GM18520 (cell line): Measurements from ENCODE around the gene MAPK12.

Experiments
- ATAC-seq: cut with Tn5 transposase; IDR thresholded peaks from one replicate; pipeline ENCODE4 v1.9.1; 2021; ENCODE audit not compliant: unreplicated experiment

The MAPK12 gene

DNA sequence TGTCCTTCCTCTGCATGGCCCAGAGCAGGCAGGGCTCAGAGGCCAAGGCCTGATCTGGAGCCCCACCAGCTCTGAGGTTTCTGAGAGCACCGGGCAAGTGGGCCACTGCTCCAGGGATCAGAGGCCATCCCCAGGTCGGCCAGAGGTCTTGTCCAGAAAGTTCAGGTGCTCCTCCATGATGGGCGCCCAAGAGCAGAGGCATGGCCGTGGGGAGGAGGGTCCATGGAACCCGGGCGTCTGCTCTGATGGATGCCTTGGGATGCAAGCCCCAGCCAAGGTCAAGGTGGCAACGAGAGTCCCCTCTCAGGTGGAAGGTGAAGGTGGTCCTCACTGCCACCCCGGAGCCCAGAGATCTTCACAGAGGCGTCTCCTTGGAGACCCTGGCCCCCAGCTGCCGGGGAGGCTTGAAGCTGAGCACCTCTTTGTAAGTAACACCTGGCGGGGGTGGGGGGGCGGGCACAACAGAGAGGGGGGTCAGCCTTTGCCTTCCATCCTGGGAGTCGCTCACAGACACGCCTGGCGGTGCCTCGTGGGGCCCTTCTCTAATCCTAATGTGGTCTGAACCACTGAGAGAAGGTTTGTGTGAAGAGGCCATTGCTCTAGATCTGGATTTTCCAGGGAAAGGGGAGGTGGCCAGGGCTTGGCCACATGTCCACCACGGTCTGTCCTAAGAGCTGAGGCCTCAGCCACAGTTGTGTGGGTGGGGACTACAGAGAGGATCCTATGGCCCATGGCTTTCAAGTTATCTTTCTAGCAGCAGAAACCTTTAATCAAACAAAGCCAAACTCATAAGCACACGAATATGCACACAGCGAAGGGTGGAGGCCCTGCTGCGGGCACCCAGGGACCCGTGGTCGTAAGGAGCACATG lies 8.2 kb downstream of the MAPK12 start:
- no peak for ATAC-seq

- no peak for ATAC-seq
Measured at GRCh38 chr22:50252082-50253045, 9.1 kb downstream of the MAPK12 start.

DNA sequence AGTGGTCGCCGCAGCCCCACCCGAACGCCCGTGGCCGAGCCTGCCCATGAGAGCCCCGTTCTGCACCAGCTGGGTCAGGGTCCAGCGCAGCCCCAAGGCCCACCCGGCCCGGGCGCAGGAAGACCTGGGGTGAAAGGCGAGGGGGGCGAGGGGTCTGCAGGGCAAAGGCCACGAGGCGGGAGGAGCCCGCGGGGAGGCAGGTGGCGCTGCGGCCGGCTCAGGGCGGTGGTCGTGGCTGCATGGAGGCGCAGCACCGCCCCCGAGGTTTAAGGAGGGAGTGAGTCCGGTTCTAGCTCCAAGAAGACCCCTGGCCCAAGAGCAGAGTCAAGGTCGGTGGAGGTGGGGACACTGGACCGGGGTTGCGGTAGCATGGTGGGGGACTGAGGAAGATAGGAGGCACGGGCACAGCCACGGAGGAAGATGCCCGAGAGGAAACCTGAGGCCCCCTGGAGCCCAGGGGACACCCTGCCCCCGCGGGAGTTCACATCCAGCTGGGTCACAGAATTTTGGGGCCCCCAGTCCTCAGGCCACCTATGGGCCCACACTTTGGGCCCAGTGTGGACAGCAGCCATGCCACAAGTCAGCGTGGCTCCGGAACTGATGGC lies 9.9 kb downstream of the MAPK12 start:
- ATAC-seq, result no peak

DNA sequence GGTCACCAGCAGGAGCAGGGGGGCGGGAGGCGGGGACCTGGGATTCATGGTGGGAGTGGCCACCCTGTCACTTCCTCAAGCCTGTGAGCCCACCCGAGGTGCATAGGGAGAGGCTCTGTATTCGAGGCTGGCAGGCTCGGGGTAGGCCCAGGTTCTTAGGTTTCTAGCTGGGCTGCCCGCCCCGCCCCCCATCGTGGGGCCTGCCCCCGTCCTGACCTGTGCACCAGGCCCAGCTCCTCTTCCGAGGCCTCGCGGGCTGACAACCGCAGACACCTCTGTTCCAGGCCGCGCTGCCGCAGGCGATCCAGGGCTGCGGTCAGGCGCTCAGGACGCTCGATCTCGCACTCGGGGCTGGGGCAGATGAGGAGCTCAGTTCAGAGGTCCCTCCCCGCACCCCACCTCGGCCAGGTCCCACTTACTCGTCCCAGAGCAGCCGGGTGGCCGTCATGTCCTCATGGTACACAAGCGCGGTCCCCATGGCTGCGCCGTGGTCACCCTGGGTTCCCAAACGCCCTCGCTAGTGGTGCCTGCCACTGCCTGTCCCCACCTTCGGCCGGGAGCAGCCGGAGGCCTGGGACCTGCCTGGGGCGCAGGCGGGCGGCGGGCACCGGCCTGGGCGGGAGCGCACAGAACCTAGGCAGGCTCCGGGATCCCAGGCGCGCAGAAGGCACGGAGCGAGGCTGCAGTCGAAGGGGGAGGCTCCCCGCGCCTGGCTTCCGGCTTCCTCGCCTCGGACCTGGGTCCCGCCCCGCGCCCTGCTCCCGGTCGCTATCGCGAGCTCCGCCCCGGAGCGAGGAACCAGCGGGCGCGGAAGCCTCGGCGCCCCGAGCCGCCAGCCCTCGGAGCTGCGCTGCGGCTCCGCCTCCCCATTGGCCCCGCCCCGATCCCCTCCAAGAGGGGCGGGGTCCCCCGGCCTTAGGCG lies 10.7 kb downstream of the MAPK12 start, which contains the start of gene HDAC10:
HDAC10 (minus strand) TSS at position 711 of the 922 bp plus-strand sequence; CDS start at position 478, 233 bp downstream.
- peak; percentile 48 for ATAC-seq

- ATAC-seq, result no peak
Measured at GRCh38 chr22:50250249-50250554, 11.3 kb downstream of the MAPK12 start.

GRCh38 chr22:50249341-50250248 lies 11.9 kb downstream of the MAPK12 start:
- no peak for ATAC-seq

GRCh38 chr22:50248196-50249081 lies 13.0 kb downstream of the MAPK12 start:
- ATAC-seq, result no peak

- no peak for ATAC-seq
Measured at GRCh38 chr22:50247748-50248147, 13.7 kb downstream of the MAPK12 start.

DNA sequence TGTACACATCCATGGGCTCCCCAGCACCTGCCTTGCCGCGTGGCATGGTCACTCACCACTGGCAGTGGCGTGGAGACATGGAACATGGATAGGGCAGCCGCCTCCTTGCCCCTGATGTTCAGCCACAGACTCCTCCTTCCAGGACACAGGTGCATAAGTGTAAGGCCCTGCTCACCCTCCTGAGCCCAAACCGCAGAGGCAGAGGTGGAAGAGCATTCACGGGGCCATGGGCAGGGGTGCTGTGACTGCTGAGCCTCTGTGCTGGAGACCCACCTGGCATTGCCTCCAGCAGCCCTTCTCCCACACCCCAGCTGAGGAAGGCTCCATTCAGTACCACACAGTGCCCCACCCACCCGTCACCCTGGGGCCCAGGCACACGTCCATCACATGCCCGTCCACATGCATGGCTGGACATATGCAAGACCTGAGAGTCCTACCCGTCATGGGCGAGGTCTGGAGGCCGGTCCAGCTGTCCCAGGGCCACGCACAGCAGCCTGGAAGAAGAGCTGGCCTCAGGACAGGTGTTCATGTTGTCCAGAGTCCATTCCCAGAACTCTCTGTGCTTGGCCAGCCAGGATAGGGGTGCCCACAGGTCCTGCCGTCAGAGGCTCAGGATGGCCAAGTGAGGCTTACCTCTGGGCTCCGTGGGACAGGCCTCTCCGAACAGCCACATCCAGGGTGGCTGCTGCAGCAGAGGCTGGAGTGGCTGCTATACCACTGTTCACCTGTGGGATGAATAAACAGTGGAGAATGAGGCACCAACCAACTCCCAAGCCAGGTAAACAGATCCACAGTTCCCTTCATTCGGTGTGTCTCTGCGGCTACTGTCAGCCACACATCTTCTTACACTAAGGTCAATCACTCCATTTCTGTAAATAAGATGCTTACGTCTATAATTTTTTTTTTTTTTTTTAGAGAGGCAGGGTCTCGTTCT lies 15.0 kb downstream of the MAPK12 start:
- ATAC-seq, result no peak

- ATAC-seq, result no peak
Measured at GRCh38 chr22:50245214-50246072, 16.0 kb downstream of the MAPK12 start.

DNA sequence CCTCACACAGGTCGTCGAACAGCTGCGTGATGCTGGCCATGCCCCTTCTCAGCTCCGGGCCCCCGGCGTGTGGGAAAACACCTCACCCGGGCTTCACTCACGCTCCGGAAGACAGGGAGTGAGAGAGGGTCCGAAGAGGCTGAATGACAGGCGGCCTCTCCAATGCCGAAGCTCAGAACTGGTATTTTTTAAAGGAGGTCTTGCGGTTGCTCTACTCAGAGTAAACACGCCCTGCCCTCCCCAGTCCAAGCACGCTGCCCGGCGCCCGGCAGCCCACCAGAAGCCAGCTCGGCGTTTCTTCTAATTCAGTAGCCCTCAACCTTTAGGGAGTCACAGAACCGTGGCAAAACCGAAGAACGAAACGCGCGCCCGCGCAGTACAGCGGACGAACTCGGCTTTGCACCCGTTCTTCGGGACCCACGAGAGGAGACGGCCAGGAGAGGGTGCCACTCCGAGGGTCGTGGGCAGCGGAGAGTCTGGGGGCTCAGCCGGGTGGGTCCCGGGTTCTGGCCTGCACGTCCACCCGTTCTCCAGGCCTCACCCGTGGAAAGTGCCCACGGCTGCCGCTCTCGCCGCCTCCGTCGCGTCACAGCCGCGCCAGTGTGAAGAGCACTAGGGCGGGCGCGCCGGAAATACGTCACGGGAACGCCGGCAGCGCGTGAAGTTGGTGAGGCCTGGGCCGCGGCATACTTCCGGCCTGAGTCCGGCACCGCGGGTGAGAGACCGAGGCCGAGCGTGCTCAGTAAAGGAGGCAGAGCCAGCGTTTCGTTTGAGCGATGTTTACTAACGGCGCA lies 16.9 kb downstream of the MAPK12 start, which contains the start of gene TUBGCP6:
TUBGCP6 (minus strand) TSS at position 604 of the 794 bp plus-strand sequence; CDS start at position 40, 564 bp downstream.
- peak; percentile 59 for ATAC-seq

- no peak for ATAC-seq
Measured at GRCh38 chr22:50243685-50244419, 17.6 kb downstream of the MAPK12 start.

DNA sequence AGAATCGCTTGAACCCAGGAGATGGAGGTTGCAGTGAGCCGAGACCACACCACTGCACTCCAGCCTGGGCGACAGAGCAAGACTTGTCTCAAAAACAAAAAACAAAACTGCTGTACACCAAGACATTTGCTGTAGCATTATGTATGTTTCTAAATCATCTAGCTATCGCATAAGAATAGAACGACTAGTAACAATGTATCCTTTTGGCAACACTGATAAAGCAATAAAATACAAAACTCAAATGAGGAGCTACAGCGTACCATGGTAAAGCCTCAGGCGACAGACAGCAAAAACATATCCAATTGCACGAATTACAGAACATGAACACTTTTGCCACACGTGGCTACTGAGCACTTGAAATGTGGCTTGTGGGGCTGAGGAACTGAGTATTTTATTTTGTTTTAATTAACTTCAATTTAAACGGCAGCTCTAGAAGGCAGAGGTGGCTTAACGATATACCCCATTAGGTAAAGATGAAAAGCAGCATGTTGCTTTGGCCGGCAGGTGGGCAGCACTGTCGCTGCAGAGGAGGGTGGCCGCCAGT lies 19.0 kb downstream of the MAPK12 start:
- no peak for ATAC-seq

- ATAC-seq, result no peak
Measured at GRCh38 chr22:50238755-50239154, 22.7 kb downstream of the MAPK12 start.
